ENCODE measurements around the gene CC2D2B.
"Not testable (repeated sequence)": the region's sequence is repeated elsewhere in the genome, so short reads cannot be mapped to it uniquely, and the experiment has no call there.

CC2D2B gene

GRCh38 chr10:95916039-95916438 is 8.3 kb downstream of the CC2D2B start:
- H3K9me3 ChIP-seq (ENCODE audit: control insufficient read depth, low read depth, low read length); H3K9ac ChIP-seq (ENCODE audit: low read length); H3K36me3 ChIP-seq (ENCODE audit: control insufficient read depth, low read depth, low read length); H3K27ac ChIP-seq (ENCODE audit: low read length); H3K4me3 ChIP-seq (ENCODE audit: low read length); H3K27me3 ChIP-seq (ENCODE audit: control insufficient read depth, insufficient read depth, low read length); H3K4me1 ChIP-seq (ENCODE audit: control insufficient read depth, low read depth, low read length): not testable (repeated sequence)

- Histone ChIP-seq H3K4me1 (ENCODE audit: control insufficient read depth, low read depth, low read length) (peaks cover 3% of the 10 kb centered on the region), H3K9ac (ENCODE audit: low read length) (no peak overlapping the region), H3K27ac (ENCODE audit: low read length) (no peak overlapping the region)
These were observed 13.1 kb downstream of the CC2D2B start for GRCh38 chr10:95920798-95921426.

GRCh38 chr10:95925033-95925432 is 17.3 kb downstream of the CC2D2B start:
- no peaks in the 10 kb centered on the region for H3K9me3 ChIP-seq (ENCODE audit: control insufficient read depth, low read depth, low read length)
- no peak overlapping the region for H3K4me3 ChIP-seq (ENCODE audit: low read length)
- H3K27me3 ChIP-seq (ENCODE audit: control insufficient read depth, insufficient read depth, low read length) = no peaks in the 10 kb centered on the region
- peaks cover 3% of the 10 kb centered on the region for H3K4me1 ChIP-seq (ENCODE audit: control insufficient read depth, low read depth, low read length)
- no peak overlapping the region for H3K27ac ChIP-seq (ENCODE audit: low read length)
- no peak overlapping the region for H3K9ac ChIP-seq (ENCODE audit: low read length)
- H3K36me3 ChIP-seq (ENCODE audit: control insufficient read depth, low read depth, low read length) = no peaks in the 10 kb centered on the region

More at GRCh38 chr10:95920798-95921426, 13.1 kb downstream of the CC2D2B start:
- Histone ChIP-seq H3K27me3 (ENCODE audit: control insufficient read depth, insufficient read depth, low read length) (no peaks in the 10 kb centered on the region), H3K4me3 (ENCODE audit: low read length) (no peak overlapping the region), H3K36me3 (ENCODE audit: control insufficient read depth, low read depth, low read length) (no peaks in the 10 kb centered on the region), H3K9me3 (ENCODE audit: control insufficient read depth, low read depth, low read length) (no peaks in the 10 kb centered on the region)

- Histone ChIP-seq H3K4me3 (ENCODE audit: low read length) (no peak overlapping the region), H3K9me3 (ENCODE audit: control insufficient read depth, low read depth, low read length) (no peaks in the 10 kb centered on the region), H3K27ac (ENCODE audit: low read length) (no peak overlapping the region), H3K9ac (ENCODE audit: low read length) (no peak overlapping the region), H3K4me1 (ENCODE audit: control insufficient read depth, low read depth, low read length) (no peaks in the 10 kb centered on the region), H3K27me3 (ENCODE audit: control insufficient read depth, insufficient read depth, low read length) (no peaks in the 10 kb centered on the region), H3K36me3 (ENCODE audit: control insufficient read depth, low read depth, low read length) (no peaks in the 10 kb centered on the region)
These were observed 27.7 kb downstream of the CC2D2B start for GRCh38 chr10:95935429-95935828.

GRCh38 chr10:95941115-95941514 is 33.3 kb downstream of the CC2D2B start:
- no peak overlapping the region for H3K9ac ChIP-seq (ENCODE audit: low read length)
- H3K4me1 ChIP-seq (ENCODE audit: control insufficient read depth, low read depth, low read length) = no peaks in the 10 kb centered on the region
- H3K4me3 ChIP-seq (ENCODE audit: low read length) = no peak overlapping the region
- no peaks in the 10 kb centered on the region for H3K36me3 ChIP-seq (ENCODE audit: control insufficient read depth, low read depth, low read length)
- peaks cover 2% of the 10 kb centered on the region for H3K9me3 ChIP-seq (ENCODE audit: control insufficient read depth, low read depth, low read length)
- H3K27me3 ChIP-seq (ENCODE audit: control insufficient read depth, insufficient read depth, low read length) = no peaks in the 10 kb centered on the region
- no peak overlapping the region for H3K27ac ChIP-seq (ENCODE audit: low read length)

- Histone ChIP-seq H3K27ac (ENCODE audit: low read length) (no peak overlapping the region), H3K4me3 (ENCODE audit: low read length) (no peak overlapping the region), H3K27me3 (ENCODE audit: control insufficient read depth, insufficient read depth, low read length) (no peaks in the 10 kb centered on the region), H3K9ac (ENCODE audit: low read length) (no peak overlapping the region), H3K36me3 (ENCODE audit: control insufficient read depth, low read depth, low read length) (no peaks in the 10 kb centered on the region), H3K9me3 (ENCODE audit: control insufficient read depth, low read depth, low read length) (no peaks in the 10 kb centered on the region), H3K4me1 (ENCODE audit: control insufficient read depth, low read depth, low read length) (no peaks in the 10 kb centered on the region)
These were observed 55.6 kb downstream of the CC2D2B start for GRCh38 chr10:95963202-95963990.

- H3K36me3 ChIP-seq (ENCODE audit: control insufficient read depth, low read depth, low read length) = no peaks in the 10 kb centered on the region
- H3K4me3 ChIP-seq (ENCODE audit: low read length) = no peak overlapping the region
- no peaks in the 10 kb centered on the region for H3K4me1 ChIP-seq (ENCODE audit: control insufficient read depth, low read depth, low read length)
- no peaks in the 10 kb centered on the region for H3K27me3 ChIP-seq (ENCODE audit: control insufficient read depth, insufficient read depth, low read length)
- no peak overlapping the region for H3K9ac ChIP-seq (ENCODE audit: low read length)
- H3K27ac ChIP-seq (ENCODE audit: low read length) = no peak overlapping the region
- no peaks in the 10 kb centered on the region for H3K9me3 ChIP-seq (ENCODE audit: control insufficient read depth, low read depth, low read length)
These were observed 56.2 kb downstream of the CC2D2B start for GRCh38 chr10:95963991-95964389.

- Histone ChIP-seq H3K4me1 (ENCODE audit: control insufficient read depth, low read depth, low read length) (no peaks in the 10 kb centered on the region), H3K9ac (ENCODE audit: low read length) (no peak overlapping the region), H3K27me3 (ENCODE audit: control insufficient read depth, insufficient read depth, low read length) (no peaks in the 10 kb centered on the region), H3K36me3 (ENCODE audit: control insufficient read depth, low read depth, low read length) (no peaks in the 10 kb centered on the region), H3K4me3 (ENCODE audit: low read length) (no peak overlapping the region), H3K27ac (ENCODE audit: low read length) (no peak overlapping the region), H3K9me3 (ENCODE audit: control insufficient read depth, low read depth, low read length) (no peaks in the 10 kb centered on the region)
These were observed 57.0 kb downstream of the CC2D2B start for GRCh38 chr10:95964756-95965155.

- no peak overlapping the region for H3K27ac ChIP-seq (ENCODE audit: low read length)
These were observed 68.8 kb downstream of the CC2D2B start for GRCh38 chr10:95976362-95977229.

GRCh38 chr10:95982200-95982599 is 74.4 kb downstream of the CC2D2B start:
- Histone ChIP-seq H3K27me3 (ENCODE audit: control insufficient read depth, insufficient read depth, low read length) (no peaks in the 10 kb centered on the region), H3K9me3 (ENCODE audit: control insufficient read depth, low read depth, low read length) (no peaks in the 10 kb centered on the region), H3K4me1 (ENCODE audit: control insufficient read depth, low read depth, low read length) (no peaks in the 10 kb centered on the region), H3K9ac (ENCODE audit: low read length) (no peak overlapping the region), H3K4me3 (ENCODE audit: low read length) (no peak overlapping the region), H3K36me3 (ENCODE audit: control insufficient read depth, low read depth, low read length) (no peaks in the 10 kb centered on the region), H3K27ac (ENCODE audit: low read length) (no peak overlapping the region)

More at GRCh38 chr10:95976362-95977229, 68.8 kb downstream of the CC2D2B start:
- Histone ChIP-seq H3K9ac (ENCODE audit: low read length) (no peak overlapping the region), H3K27me3 (ENCODE audit: control insufficient read depth, insufficient read depth, low read length) (no peaks in the 10 kb centered on the region), H3K9me3 (ENCODE audit: control insufficient read depth, low read depth, low read length) (no peaks in the 10 kb centered on the region), H3K36me3 (ENCODE audit: control insufficient read depth, low read depth, low read length) (no peaks in the 10 kb centered on the region), H3K4me3 (ENCODE audit: low read length) (no peak overlapping the region), H3K4me1 (ENCODE audit: control insufficient read depth, low read depth, low read length) (no peaks in the 10 kb centered on the region)

- H3K4me1 ChIP-seq (ENCODE audit: control insufficient read depth, low read depth, low read length) = no peaks in the 10 kb centered on the region
- no peak overlapping the region for H3K9ac ChIP-seq (ENCODE audit: low read length)
- no peak overlapping the region for H3K4me3 ChIP-seq (ENCODE audit: low read length)
- no peaks in the 10 kb centered on the region for H3K27me3 ChIP-seq (ENCODE audit: control insufficient read depth, insufficient read depth, low read length)
- H3K27ac ChIP-seq (ENCODE audit: low read length) = no peak overlapping the region
- H3K9me3 ChIP-seq (ENCODE audit: control insufficient read depth, low read depth, low read length) = no peaks in the 10 kb centered on the region
- no peaks in the 10 kb centered on the region for H3K36me3 ChIP-seq (ENCODE audit: control insufficient read depth, low read depth, low read length)
These were observed 80.1 kb downstream of the CC2D2B start for GRCh38 chr10:95987685-95988426.

All from iPS-18a (cell line).